ENCODE measurements around the gene CYRIA. TPM values are rescaled to one million over a fixed set of nuclear protein-coding genes. Genes with fewer than 3 reads are reported as not detected.

Gene CYRIA
- total RNA-seq, 1 donor from 2014 or later, result 0.91 TPM

DNA sequence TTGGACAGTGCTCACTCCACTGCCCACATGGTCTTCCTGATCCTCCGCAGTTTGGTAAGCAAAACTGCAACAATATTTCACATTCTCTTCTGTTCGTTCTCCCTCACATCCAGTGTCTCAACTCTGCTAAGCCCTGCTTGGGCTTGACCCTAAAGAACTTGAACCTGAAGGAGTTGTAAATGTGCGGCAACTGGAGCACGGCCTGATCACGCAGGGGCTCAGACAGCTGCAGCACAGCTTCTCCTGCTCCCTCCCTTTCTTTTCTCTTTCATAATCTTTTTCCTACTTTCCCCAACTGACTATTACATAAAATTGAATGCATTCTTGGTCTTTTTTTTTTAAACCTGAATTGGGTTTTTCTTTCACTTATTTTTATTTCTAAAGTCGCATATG is 10.2 kb downstream of the CYRIA start:
- DNase-seq (ENCODE audit: low spot score, unreplicated experiment), result no peak
- no peaks in the 10 kb centered on the region for H3K9me3 Mint-ChIP-seq (ENCODE audit: low read depth)
- peaks cover 43% of the 10 kb centered on the region for H3K27me3 Mint-ChIP-seq
- H3K4me3 Mint-ChIP-seq (ENCODE audit: low read depth), result no peak overlapping the region
- peaks cover 5% of the 10 kb centered on the region for H3K4me1 Mint-ChIP-seq (ENCODE audit: low read depth)
- H3K27ac Mint-ChIP-seq, result no peak overlapping the region
- TF ChIP-seq, protein P1, sequence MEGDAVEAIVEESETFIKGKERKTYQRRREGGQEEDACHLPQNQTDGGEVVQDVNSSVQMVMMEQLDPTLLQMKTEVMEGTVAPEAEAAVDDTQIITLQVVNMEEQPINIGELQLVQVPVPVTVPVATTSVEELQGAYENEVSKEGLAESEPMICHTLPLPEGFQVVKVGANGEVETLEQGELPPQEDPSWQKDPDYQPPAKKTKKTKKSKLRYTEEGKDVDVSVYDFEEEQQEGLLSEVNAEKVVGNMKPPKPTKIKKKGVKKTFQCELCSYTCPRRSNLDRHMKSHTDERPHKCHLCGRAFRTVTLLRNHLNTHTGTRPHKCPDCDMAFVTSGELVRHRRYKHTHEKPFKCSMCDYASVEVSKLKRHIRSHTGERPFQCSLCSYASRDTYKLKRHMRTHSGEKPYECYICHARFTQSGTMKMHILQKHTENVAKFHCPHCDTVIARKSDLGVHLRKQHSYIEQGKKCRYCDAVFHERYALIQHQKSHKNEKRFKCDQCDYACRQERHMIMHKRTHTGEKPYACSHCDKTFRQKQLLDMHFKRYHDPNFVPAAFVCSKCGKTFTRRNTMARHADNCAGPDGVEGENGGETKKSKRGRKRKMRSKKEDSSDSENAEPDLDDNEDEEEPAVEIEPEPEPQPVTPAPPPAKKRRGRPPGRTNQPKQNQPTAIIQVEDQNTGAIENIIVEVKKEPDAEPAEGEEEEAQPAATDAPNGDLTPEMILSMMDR (IDR thresholded peaks at IDR 0.05; ENCODE audit: unreplicated experiment), result no peak
- no peaks in the 10 kb centered on the region for H3K36me3 Mint-ChIP-seq (ENCODE audit: insufficient read depth)

DNA sequence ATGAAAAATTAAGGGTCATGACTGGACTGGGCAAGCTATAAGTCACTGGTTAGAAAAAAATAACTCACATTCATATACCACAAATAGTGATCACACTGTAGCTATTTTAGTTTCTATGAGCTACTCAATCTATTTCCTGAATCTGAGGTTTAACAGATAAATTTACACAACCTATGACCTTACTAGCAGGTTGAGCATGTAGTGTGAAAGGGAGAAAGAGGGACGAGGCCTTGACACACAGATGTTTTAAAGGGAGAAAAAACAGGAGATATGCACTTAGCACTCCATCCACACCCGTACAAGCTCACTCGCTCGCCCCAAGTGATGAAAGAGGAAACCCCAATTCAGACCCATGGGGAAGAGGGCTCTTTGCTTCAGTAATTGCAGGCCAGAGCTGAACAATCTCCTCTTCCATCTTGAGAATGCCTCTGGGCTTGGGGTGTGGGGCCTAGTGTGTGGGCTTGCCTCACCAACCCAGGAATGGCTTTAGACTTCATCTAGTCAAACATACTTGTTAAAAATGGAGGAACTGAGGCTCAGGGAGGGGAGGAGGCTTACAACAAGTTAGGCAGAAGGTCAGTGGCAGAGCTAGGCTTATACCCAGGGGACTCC is 10.7 kb downstream of the CYRIA start:
- Mint-ChIP-seq H3K4me1 (ENCODE audit: low read depth) (peaks cover 6% of the 10 kb centered on the region), H3K36me3 (ENCODE audit: insufficient read depth) (no peaks in the 10 kb centered on the region), H3K4me3 (ENCODE audit: low read depth) (no peak overlapping the region), H3K27ac (no peak overlapping the region), H3K27me3 (peaks cover 39% of the 10 kb centered on the region), H3K9me3 (ENCODE audit: low read depth) (no peaks in the 10 kb centered on the region)
- TF ChIP-seq, protein P1 (IDR thresholded peaks at IDR 0.05; ENCODE audit: unreplicated experiment), result no peak
- no peak for DNase-seq (ENCODE audit: low spot score, unreplicated experiment)

DNA sequence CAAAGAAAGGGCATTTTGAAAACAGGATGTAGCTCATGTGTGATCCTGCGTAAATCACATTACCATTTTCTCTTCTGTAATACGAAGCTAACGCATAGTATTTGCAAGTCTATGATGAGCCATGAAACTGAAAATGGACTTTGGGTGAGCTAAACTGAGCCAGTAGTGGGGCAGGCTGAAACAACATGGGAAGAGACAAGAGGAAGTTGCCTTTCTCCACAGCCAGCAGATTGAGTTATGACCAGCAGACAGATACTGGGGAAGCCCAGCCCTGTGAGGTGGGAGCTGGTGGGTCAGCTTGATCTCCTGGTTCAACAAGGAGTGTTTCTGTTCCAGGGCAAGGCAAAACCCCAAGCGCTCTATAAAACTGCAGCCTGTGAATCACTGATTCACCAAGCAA is 11.8 kb downstream of the CYRIA start:
- peaks cover 6% of the 10 kb centered on the region for H3K4me1 Mint-ChIP-seq (ENCODE audit: low read depth)
- no peaks in the 10 kb centered on the region for H3K36me3 Mint-ChIP-seq (ENCODE audit: insufficient read depth)
- H3K27ac Mint-ChIP-seq, result no peak overlapping the region
- TF ChIP-seq, protein P1 (IDR thresholded peaks at IDR 0.05; ENCODE audit: unreplicated experiment), result no peak
- no peak for DNase-seq (ENCODE audit: low spot score, unreplicated experiment)
- no peaks in the 10 kb centered on the region for H3K9me3 Mint-ChIP-seq (ENCODE audit: low read depth)
- H3K27me3 Mint-ChIP-seq, result peaks cover 29% of the 10 kb centered on the region
- H3K4me3 Mint-ChIP-seq (ENCODE audit: low read depth), result no peak overlapping the region

DNA sequence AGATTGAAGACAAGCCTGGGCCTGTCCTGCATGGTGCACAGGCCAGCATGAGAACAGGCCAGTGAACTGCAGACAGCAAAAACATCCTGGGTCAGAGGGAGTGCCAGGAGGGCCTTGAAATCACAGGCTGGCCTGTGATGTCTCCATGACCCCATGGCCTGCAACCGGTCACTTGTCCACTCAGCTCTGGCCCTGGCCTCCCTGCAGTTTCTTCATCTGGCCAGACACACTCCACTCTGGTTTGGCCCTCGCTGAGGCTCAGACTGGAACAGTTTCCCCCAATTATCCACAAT is 12.6 kb downstream of the CYRIA start:
- peaks cover 24% of the 10 kb centered on the region for H3K27me3 Mint-ChIP-seq
- no peaks in the 10 kb centered on the region for H3K36me3 Mint-ChIP-seq (ENCODE audit: insufficient read depth)
- H3K4me1 Mint-ChIP-seq (ENCODE audit: low read depth), result peaks cover 6% of the 10 kb centered on the region
- TF ChIP-seq, protein P1 (IDR thresholded peaks at IDR 0.05; ENCODE audit: unreplicated experiment), result no peak
- no peaks in the 10 kb centered on the region for H3K9me3 Mint-ChIP-seq (ENCODE audit: low read depth)
- H3K27ac Mint-ChIP-seq, result no peak overlapping the region
- no peak for DNase-seq (ENCODE audit: low spot score, unreplicated experiment)
- H3K4me3 Mint-ChIP-seq (ENCODE audit: low read depth), result no peak overlapping the region

DNA sequence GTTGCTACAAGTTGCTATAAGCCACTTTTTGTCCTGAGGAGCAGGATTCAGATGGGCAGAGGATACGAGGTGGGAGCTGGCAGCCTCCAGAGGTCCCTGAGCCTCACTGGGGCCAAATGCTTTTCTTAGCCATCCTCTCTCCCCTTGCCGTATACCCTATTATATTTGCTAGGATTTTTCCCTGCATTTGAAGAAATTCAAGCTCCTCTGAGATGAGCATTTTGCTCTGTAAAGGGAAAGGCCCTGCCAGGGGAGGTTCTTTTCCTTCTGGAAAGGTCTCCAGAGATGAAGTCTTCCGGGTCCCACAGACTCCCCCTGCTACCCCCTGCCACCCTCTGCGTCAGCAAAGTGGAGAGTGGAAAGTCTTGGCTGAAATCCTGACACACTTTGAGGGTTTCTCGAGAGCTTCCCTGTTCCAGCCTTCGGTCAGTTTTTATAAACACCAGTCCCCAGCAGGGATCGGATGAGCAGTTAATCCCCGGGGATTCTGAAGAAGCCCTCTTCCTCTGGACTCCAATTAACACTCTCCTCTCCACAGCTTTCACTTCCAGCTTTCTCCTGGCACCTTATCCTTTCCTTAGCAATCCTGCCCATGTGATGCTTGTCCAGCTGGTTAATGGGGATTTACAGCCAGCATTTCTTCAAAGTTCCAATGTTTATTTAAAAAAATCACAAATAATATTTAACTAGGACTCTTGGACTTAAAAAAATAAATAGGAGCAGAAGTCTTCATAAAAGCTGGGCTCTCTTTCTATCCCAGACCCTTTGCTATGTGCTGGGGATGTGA is 13.1 kb downstream of the CYRIA start:
- H3K36me3 Mint-ChIP-seq (ENCODE audit: insufficient read depth), result no peaks in the 10 kb centered on the region
- H3K4me1 Mint-ChIP-seq (ENCODE audit: low read depth), result peaks cover 6% of the 10 kb centered on the region
- no peak overlapping the region for H3K27ac Mint-ChIP-seq
- H3K27me3 Mint-ChIP-seq, result peaks cover 23% of the 10 kb centered on the region
- no peaks in the 10 kb centered on the region for H3K9me3 Mint-ChIP-seq (ENCODE audit: low read depth)
- TF ChIP-seq, protein P1 (IDR thresholded peaks at IDR 0.05; ENCODE audit: unreplicated experiment), result no peak
- no peak for DNase-seq (ENCODE audit: low spot score, unreplicated experiment)
- H3K4me3 Mint-ChIP-seq (ENCODE audit: low read depth), result no peak overlapping the region
